DND-41 (cell line): ENCODE results near the gene SMIM41.
A peak's percentile ranks its signal among the peaks of the same experiment; 100 is the strongest.

Experiments used
- ATAC-seq: fragments of 200-7000 bp; cut with Tn5 transposase; 3 replicates; pipeline ENCODE4 v1.9.1; 2021; ENCODE audit warnings: low read depth; ENCODE audit not compliant: insufficient read depth
- DNase-seq: peaks from one replicate; pipeline ENCODE4 v3.0.0-alpha.2; 2020
- H2AFZ ChIP-seq: 2 replicates; pipeline ENCODE4 v1.6.0; 2012; ENCODE audit warnings: low read depth, low read length
- H3K27ac ChIP-seq: 2 replicates; pipeline ENCODE4 v1.5.1; 2012; ENCODE audit warnings: low read length, inconsistent platforms
- H3K27me3 ChIP-seq: fragments of 200-600 bp; sonication (generic); 2 replicates; pipeline ENCODE4 v1.6.0; 2012; ENCODE audit warnings: low read length, mild to moderate bottlenecking, inconsistent platforms; ENCODE audit not compliant: insufficient read depth, poor library complexity
- H3K36me3 ChIP-seq: 2 replicates; pipeline ENCODE4 v1.5.1; 2012; ENCODE audit warnings: low read length, inconsistent platforms; ENCODE audit not compliant: insufficient read depth
- H3K4me1 ChIP-seq: 2 replicates; pipeline ENCODE4 v1.5.1; 2012; ENCODE audit warnings: mild to moderate bottlenecking, low read length; ENCODE audit not compliant: insufficient read depth
- H3K4me2 ChIP-seq: 2 replicates; pipeline ENCODE4 v1.6.0; 2012; ENCODE audit warnings: mild to moderate bottlenecking, moderate library complexity, low read length, inconsistent platforms; ENCODE audit not compliant: insufficient read depth
- H3K4me3 ChIP-seq, 2 experiments: fragments of 200-600 bp in 1 of 2; shearing (Covaris generic) in 1 of 2; 2 replicates each; pipeline ENCODE4 v1.5.1; 2012 to 2016; ENCODE audit warnings: inconsistent platforms in 2 of 2, low read length in 2 of 2, mild to moderate bottlenecking in 2 of 2, low read depth in 1 of 2, moderate library complexity in 1 of 2
- H3K79me2 ChIP-seq: 2 replicates; pipeline ENCODE4 v1.6.0; 2012; ENCODE audit warnings: low read length, inconsistent platforms; ENCODE audit not compliant: insufficient read depth
- H3K9ac ChIP-seq: 2 replicates; pipeline ENCODE4 v1.6.0; 2012; ENCODE audit warnings: low read depth, mild to moderate bottlenecking, inconsistent platforms, low read length, moderate library complexity
- H3K9me3 ChIP-seq: 2 replicates; pipeline ENCODE4 v1.5.1; 2012; ENCODE audit warnings: low read length, moderate library complexity, mild to moderate bottlenecking, inconsistent platforms; ENCODE audit not compliant: insufficient read depth, severe bottlenecking
- H4K20me1 ChIP-seq: 2 replicates; pipeline ENCODE4 v1.6.0; 2012; ENCODE audit warnings: low read length; ENCODE audit not compliant: insufficient read depth
- CTCF ChIP-seq: IDR thresholded peaks from 2 replicates; pipeline ENCODE4 v1.5.1; 2012; ENCODE audit warnings: borderline replicate concordance, low read length, moderate library complexity, mild to moderate bottlenecking; ENCODE audit not compliant: poor library complexity, severe bottlenecking; ENCODE audit errors: extremely low read depth
- EZH2 ChIP-seq: IDR thresholded peaks from 3 replicates; pipeline ENCODE4 v1.6.1; 2012; ENCODE audit warnings: borderline replicate concordance, low read depth, mild to moderate bottlenecking, moderate library complexity, low read length, inconsistent platforms; ENCODE audit not compliant: severe bottlenecking

Gene SMIM41

GRCh38 chr12:52079576-52080402 lies at the start of gene SMIM41:
Gene SMIM41, plus strand, starts transcription at chr12:52079704. Its CDS starts 76 bp downstream, at chr12:52079780.
- no peak within 1 kb of the TSS for H3K9ac ChIP-seq
- H3K27ac ChIP-seq = 0 out of 2 replicates have a peak within 1 kb of the TSS, but pooled peaks have one; percentile 64
- no peaks in the 10 kb centered on the region for H3K27me3 ChIP-seq
- peaks cover 29% of the 10 kb centered on the region for H3K4me1 ChIP-seq
- H3K4me3 ChIP-seq = no peak within 1 kb of the TSS
- peaks cover 34% of the 10 kb centered on the region for H3K36me3 ChIP-seq
- 0 out of 2 replicates have a peak, but pooled peaks cover 6% of the 10 kb centered on the region for H3K79me2 ChIP-seq
- peaks cover 37% of the 10 kb centered on the region for H4K20me1 ChIP-seq
- H3K4me2 ChIP-seq = no peak within 1 kb of the TSS
- no peak within 1 kb of the TSS for H2AFZ ChIP-seq
- H3K9me3 ChIP-seq = no peaks in the 10 kb centered on the region
- DNase-seq = no peak
- TF ChIP-seq EZH2 (no peak), CTCF (no peak)
- ATAC-seq = no peak

GRCh38 chr12:52032446-52032803 lies 47.1 kb upstream of the SMIM41 start:
- H3K9ac ChIP-seq = no peak overlapping the region
- H3K27me3 ChIP-seq = peaks cover 36% of the 10 kb centered on the region
- peaks cover 28% of the 10 kb centered on the region for H4K20me1 ChIP-seq
- TF ChIP-seq CTCF (no peak), EZH2 (no peak)
- no peaks in the 10 kb centered on the region for H3K36me3 ChIP-seq
- H3K9me3 ChIP-seq = no peaks in the 10 kb centered on the region
- H3K4me2 ChIP-seq = peak overlapping the region; percentile 65
- H3K4me1 ChIP-seq = peaks cover 27% of the 10 kb centered on the region
- DNase-seq (no peak), ATAC-seq (no peak)
- no peaks in the 10 kb centered on the region for H3K79me2 ChIP-seq
- H3K4me3 ChIP-seq = no peak overlapping the region
- no peak overlapping the region for H3K27ac ChIP-seq
- no peak overlapping the region for H2AFZ ChIP-seq

- H3K4me3 ChIP-seq = peak overlapping the region in 1 of 2 experiments; percentile 42; a peak in 2 of 4 replicates
- H3K36me3 ChIP-seq = no peaks in the 10 kb centered on the region
- no peak overlapping the region for H3K27ac ChIP-seq
- no peaks in the 10 kb centered on the region for H3K9me3 ChIP-seq
- no peak overlapping the region for H2AFZ ChIP-seq
- ATAC-seq (peak; percentile 99), DNase-seq (peak; percentile 93)
- H3K4me1 ChIP-seq = peaks cover 31% of the 10 kb centered on the region
- peak overlapping the region; percentile 30; the same call in 1 of the 2 replicates for H3K9ac ChIP-seq
- peak overlapping the region; percentile 65 for H3K4me2 ChIP-seq
- peaks cover 41% of the 10 kb centered on the region for H3K27me3 ChIP-seq
- no peaks in the 10 kb centered on the region for H3K79me2 ChIP-seq
- peaks cover 31% of the 10 kb centered on the region for H4K20me1 ChIP-seq
- TF ChIP-seq EZH2 (no peak), CTCF (no peak)
Observed at GRCh38 chr12:52032804-52033445, 46.6 kb upstream of the SMIM41 start.
